Measurements from ENCODE around the gene TM6SF1.

Gene TM6SF1

DNA sequence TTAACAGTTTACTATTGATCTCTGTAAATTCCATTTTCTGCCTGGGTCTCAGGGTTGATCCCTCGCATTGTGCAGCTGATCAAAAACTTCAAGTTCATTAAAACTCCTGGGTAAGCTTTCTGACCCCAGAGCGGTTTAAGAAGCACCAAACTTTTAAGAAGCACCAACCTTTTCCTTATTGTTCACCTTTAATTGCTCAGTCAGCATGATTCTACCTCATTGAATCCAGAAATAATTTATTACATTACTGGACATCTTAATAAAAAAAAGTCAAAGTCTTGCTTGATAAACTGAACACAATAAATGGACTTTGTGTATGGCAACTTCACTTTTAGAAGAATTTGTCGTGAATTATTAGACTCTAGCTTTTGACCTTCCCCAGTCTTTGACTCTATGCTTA is 53.3 kb downstream of the TM6SF1 start:
- Histone ChIP-seq H3K79me2 (ENCODE audit: insufficient read depth, low read length) (no peaks in the 10 kb centered on the region), H3K4me2 (ENCODE audit: low read depth, low read length, poor library complexity, severe bottlenecking) (no peak overlapping the region), H4K20me1 (ENCODE audit: low read depth, low read length) (no peaks in the 10 kb centered on the region), H3K36me3 (ENCODE audit: low read length) (no peaks in the 10 kb centered on the region), H3K9ac (ENCODE audit: low read length) (no peak overlapping the region), H3K9me2 (replicated peaks; ENCODE audit: insufficient read depth, low read length) (no peaks in the 10 kb centered on the region), H3K27me3 (ENCODE audit: low read length) (0 out of 2 replicates have a peak, but pooled peaks cover 4% of the 10 kb centered on the region), H2AFZ (ENCODE audit: low read depth, low read length, severe bottlenecking) (no peak overlapping the region), H3F3A (ENCODE audit: insufficient read depth) (no peaks in the 10 kb centered on the region), H3K27ac (ENCODE audit: low read depth, low read length) (no peak overlapping the region), H3K4me3 (ENCODE audit: insufficient read depth, low read length, poor library complexity, severe bottlenecking) (no peak overlapping the region), H3K9me3 (ENCODE audit: insufficient read depth, low read length) (no peaks in the 10 kb centered on the region)
- TF ChIP-seq, protein P1, sequence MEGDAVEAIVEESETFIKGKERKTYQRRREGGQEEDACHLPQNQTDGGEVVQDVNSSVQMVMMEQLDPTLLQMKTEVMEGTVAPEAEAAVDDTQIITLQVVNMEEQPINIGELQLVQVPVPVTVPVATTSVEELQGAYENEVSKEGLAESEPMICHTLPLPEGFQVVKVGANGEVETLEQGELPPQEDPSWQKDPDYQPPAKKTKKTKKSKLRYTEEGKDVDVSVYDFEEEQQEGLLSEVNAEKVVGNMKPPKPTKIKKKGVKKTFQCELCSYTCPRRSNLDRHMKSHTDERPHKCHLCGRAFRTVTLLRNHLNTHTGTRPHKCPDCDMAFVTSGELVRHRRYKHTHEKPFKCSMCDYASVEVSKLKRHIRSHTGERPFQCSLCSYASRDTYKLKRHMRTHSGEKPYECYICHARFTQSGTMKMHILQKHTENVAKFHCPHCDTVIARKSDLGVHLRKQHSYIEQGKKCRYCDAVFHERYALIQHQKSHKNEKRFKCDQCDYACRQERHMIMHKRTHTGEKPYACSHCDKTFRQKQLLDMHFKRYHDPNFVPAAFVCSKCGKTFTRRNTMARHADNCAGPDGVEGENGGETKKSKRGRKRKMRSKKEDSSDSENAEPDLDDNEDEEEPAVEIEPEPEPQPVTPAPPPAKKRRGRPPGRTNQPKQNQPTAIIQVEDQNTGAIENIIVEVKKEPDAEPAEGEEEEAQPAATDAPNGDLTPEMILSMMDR (IDR thresholded peaks at IDR 0.05; ENCODE audit: insufficient read depth, low read length, poor library complexity, severe bottlenecking), result no peak

DNA sequence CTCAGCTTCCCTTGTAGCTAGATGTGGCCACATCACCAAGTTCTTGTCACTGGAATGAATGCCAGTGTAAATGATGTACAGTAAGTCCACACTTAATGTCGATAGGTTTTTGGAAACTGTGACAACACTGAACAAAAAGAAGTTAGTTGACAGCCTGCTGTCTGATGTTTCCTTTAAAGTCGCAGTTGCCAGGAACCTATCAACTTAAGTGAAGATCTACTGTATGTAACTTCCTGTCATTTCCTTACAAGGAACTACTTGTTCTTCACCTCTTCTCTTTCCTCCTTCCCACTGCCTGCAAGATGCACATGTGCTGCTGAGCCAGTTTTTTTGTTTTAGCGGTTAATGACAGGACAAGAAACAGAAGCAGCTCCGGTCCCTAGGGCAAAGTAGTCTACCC is 55.6 kb downstream of the TM6SF1 start:
- no peak overlapping the region for H2AFZ ChIP-seq (ENCODE audit: low read depth, low read length, severe bottlenecking)
- H4K20me1 ChIP-seq (ENCODE audit: low read depth, low read length), result no peaks in the 10 kb centered on the region
- no peak overlapping the region for H3K9ac ChIP-seq (ENCODE audit: low read length)
- H3K79me2 ChIP-seq (ENCODE audit: insufficient read depth, low read length), result no peaks in the 10 kb centered on the region
- no peak overlapping the region for H3K4me3 ChIP-seq (ENCODE audit: insufficient read depth, low read length, poor library complexity, severe bottlenecking)
- 0 out of 2 replicates have a peak, but pooled peaks cover 4% of the 10 kb centered on the region for H3K27me3 ChIP-seq (ENCODE audit: low read length)
- no peaks in the 10 kb centered on the region for H3K36me3 ChIP-seq (ENCODE audit: low read length)
- no peak overlapping the region for H3K4me2 ChIP-seq (ENCODE audit: low read depth, low read length, poor library complexity, severe bottlenecking)
- H3F3A ChIP-seq (ENCODE audit: insufficient read depth), result no peaks in the 10 kb centered on the region
- no peaks in the 10 kb centered on the region for H3K9me2 ChIP-seq (replicated peaks; ENCODE audit: insufficient read depth, low read length)
- H3K9me3 ChIP-seq (ENCODE audit: insufficient read depth, low read length), result no peaks in the 10 kb centered on the region
- no peak for TF ChIP-seq EZH2phosphoT487 (conservative IDR thresholded peaks at IDR 0.05; ENCODE audit: low read length)
- TF ChIP-seq, protein P1 (IDR thresholded peaks at IDR 0.05; ENCODE audit: insufficient read depth, low read length, poor library complexity, severe bottlenecking), result no peak
- no peak overlapping the region for H3K27ac ChIP-seq (ENCODE audit: low read depth, low read length)

DNA sequence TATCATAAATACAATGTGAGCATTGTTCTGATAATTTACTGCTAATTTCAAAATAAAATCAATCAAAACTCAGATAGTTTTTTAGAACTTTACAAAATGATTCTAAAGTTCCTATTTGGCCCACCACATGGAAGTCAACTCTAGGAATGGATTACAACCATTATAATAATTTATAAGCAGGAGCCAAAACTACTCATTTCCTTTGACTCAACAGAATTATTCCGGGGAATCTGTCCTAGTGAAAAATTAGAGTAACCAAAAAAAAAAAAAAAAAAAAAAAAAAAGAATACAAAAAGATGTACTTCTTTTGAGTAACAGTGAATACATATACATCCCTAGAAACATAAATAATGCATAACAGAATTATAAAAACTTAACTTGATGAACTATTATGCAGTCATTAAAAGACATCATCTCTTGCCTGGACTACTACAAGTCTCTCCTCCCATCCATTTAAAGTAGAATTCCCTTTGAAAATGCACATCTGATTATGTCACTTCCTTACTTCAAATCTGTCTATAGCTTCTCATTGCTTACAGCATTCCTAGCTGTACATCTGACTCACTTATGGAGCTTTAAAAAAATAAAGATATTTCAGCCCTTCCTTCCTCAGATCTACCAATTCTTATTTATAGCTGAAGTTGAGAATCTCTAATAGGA is 56.8 kb downstream of the TM6SF1 start:
- H3K9me3 ChIP-seq (ENCODE audit: insufficient read depth, low read length), result no peaks in the 10 kb centered on the region
- H3K27ac ChIP-seq (ENCODE audit: low read depth, low read length), result no peak overlapping the region
- H3F3A ChIP-seq (ENCODE audit: insufficient read depth), result no peaks in the 10 kb centered on the region
- no peak overlapping the region for H3K4me3 ChIP-seq (ENCODE audit: insufficient read depth, low read length, poor library complexity, severe bottlenecking)
- no peak overlapping the region for H3K9ac ChIP-seq (ENCODE audit: low read length)
- TF ChIP-seq, protein P1 (IDR thresholded peaks at IDR 0.05; ENCODE audit: insufficient read depth, low read length, poor library complexity, severe bottlenecking), result no peak
- no peak for TF ChIP-seq EZH2phosphoT487 (conservative IDR thresholded peaks at IDR 0.05; ENCODE audit: low read length)
- H3K9me2 ChIP-seq (replicated peaks; ENCODE audit: insufficient read depth, low read length), result no peaks in the 10 kb centered on the region
- H3K4me2 ChIP-seq (ENCODE audit: low read depth, low read length, poor library complexity, severe bottlenecking), result no peak overlapping the region
- H3K36me3 ChIP-seq (ENCODE audit: low read length), result no peaks in the 10 kb centered on the region
- H3K27me3 ChIP-seq (ENCODE audit: low read length), result 0 out of 2 replicates have a peak, but pooled peaks cover 4% of the 10 kb centered on the region
- H2AFZ ChIP-seq (ENCODE audit: low read depth, low read length, severe bottlenecking), result no peak overlapping the region
- H3K79me2 ChIP-seq (ENCODE audit: insufficient read depth, low read length), result no peaks in the 10 kb centered on the region
- H4K20me1 ChIP-seq (ENCODE audit: low read depth, low read length), result no peaks in the 10 kb centered on the region

All from SU-DHL-6 (cell line).